ENCODE measurements around the gene PFN2. TPM values are rescaled to one million over a fixed set of nuclear protein-coding genes. Genes with fewer than 3 reads are reported as not detected.

The PFN2 gene, protein sequence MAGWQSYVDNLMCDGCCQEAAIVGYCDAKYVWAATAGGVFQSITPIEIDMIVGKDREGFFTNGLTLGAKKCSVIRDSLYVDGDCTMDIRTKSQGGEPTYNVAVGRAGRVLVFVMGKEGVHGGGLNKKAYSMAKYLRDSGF
- total RNA-seq (98.9 TPM), polyA plus RNA-seq (ENCODE audit: insufficient read depth in 1 of 8, insufficient read length in 8 of 8, low replicate concordance in 1 of 8) (100 to 1,000 TPM; 218 to 270 (median 247) TPM)
- long read RNA-seq, donor 1, transcript PFN2-203 (3 exons, 1,780 nt): minor isoform, 13 of 44 reads
- long read RNA-seq, donor 1, transcript PFN2-201 (3 exons, 2,261 nt): major isoform, 28 of 44 reads
- long read RNA-seq, donor 1, partial matches to known transcripts: 0 of 44 reads
- long read RNA-seq, donor 1, other reads (novel, unspliced or antisense): 0 of 44 reads
- long read RNA-seq, donor 2, transcript PFN2-203 (3 exons, 1,780 nt): major isoform, 8 of 13 reads
- long read RNA-seq, donor 2, transcript PFN2-201 (3 exons, 2,261 nt): minor isoform, 5 of 13 reads
- long read RNA-seq, donor 2, partial matches to known transcripts: 0 of 13 reads
- long read RNA-seq, donor 2, other reads (novel, unspliced or antisense): 0 of 13 reads
- long read RNA-seq, donor 3, transcript PFN2-201 (3 exons, 2,261 nt): major isoform, 40 of 85 reads
- long read RNA-seq, donor 3, transcript PFN2-203 (3 exons, 1,780 nt): minor isoform, 39 of 85 reads
- long read RNA-seq, donor 3, partial matches to known transcripts: 5 of 85 reads
- long read RNA-seq, donor 3, other reads (novel, unspliced or antisense): 0 of 85 reads
- long read RNA-seq, donor 4, transcript PFN2-203 (3 exons, 1,780 nt): major isoform, 44 of 78 reads
- long read RNA-seq, donor 4, transcript PFN2-201 (3 exons, 2,261 nt): minor isoform, 33 of 78 reads
- long read RNA-seq, donor 4, partial matches to known transcripts: 0 of 78 reads
- long read RNA-seq, donor 4, other reads (novel, unspliced or antisense): 0 of 78 reads
- long read RNA-seq, donor 5, transcript PFN2-201 (3 exons, 2,261 nt): minor isoform, 53 of 155 reads
- long read RNA-seq, donor 5, transcript PFN2-203 (3 exons, 1,780 nt): major isoform, 91 of 155 reads
- long read RNA-seq, donor 5, partial matches to known transcripts: 5 of 155 reads
- long read RNA-seq, donor 5, other reads (novel, unspliced or antisense): 0 of 155 reads
- long read RNA-seq, donor 6, transcript PFN2-203 (3 exons, 1,780 nt): major isoform, 108 of 222 reads
- long read RNA-seq, donor 6, transcript PFN2-201 (3 exons, 2,261 nt): minor isoform, 90 of 222 reads
- long read RNA-seq, donor 6, transcript PFN2-205 (2 exons, 613 nt): minor isoform, 5 of 222 reads
- long read RNA-seq, donor 6, partial matches to known transcripts: 12 of 222 reads
- long read RNA-seq, donor 6, other reads (novel, unspliced or antisense): 0 of 222 reads
- long read RNA-seq, donor 7, transcript PFN2-203 (3 exons, 1,780 nt): minor isoform, 39 of 100 reads
- long read RNA-seq, donor 7, transcript PFN2-201 (3 exons, 2,261 nt): major isoform, 46 of 100 reads
- long read RNA-seq, donor 7, partial matches to known transcripts: 12 of 100 reads
- long read RNA-seq, donor 7, other reads (novel, unspliced or antisense): 0 of 100 reads
- long read RNA-seq, donor 8, transcript PFN2-203 (3 exons, 1,780 nt): major isoform, 41 of 70 reads
- long read RNA-seq, donor 8, transcript PFN2-201 (3 exons, 2,261 nt): minor isoform, 25 of 70 reads
- long read RNA-seq, donor 8, partial matches to known transcripts: 0 of 70 reads
- long read RNA-seq, donor 8, other reads (novel, unspliced or antisense): 0 of 70 reads
- long read RNA-seq, donor 9, transcript PFN2-201 (3 exons, 2,261 nt): major isoform, 41 of 76 reads
- long read RNA-seq, donor 9, transcript PFN2-203 (3 exons, 1,780 nt): minor isoform, 31 of 76 reads
- long read RNA-seq, donor 9, partial matches to known transcripts: 0 of 76 reads
- long read RNA-seq, donor 9, other reads (novel, unspliced or antisense): 0 of 76 reads
- long read RNA-seq, donor 10, transcript PFN2-203 (3 exons, 1,780 nt): major isoform, 65 of 133 reads
- long read RNA-seq, donor 10, transcript PFN2-201 (3 exons, 2,261 nt): minor isoform, 59 of 133 reads
- long read RNA-seq, donor 10, partial matches to known transcripts: 6 of 133 reads
- long read RNA-seq, donor 10, other reads (novel, unspliced or antisense): 0 of 133 reads
- long read RNA-seq, donor 11, transcript PFN2-201 (3 exons, 2,261 nt): minor isoform, 33 of 80 reads
- long read RNA-seq, donor 11, transcript PFN2-203 (3 exons, 1,780 nt): major isoform, 41 of 80 reads
- long read RNA-seq, donor 11, partial matches to known transcripts: 6 of 80 reads
- long read RNA-seq, donor 11, other reads (novel, unspliced or antisense): 0 of 80 reads

DNA sequence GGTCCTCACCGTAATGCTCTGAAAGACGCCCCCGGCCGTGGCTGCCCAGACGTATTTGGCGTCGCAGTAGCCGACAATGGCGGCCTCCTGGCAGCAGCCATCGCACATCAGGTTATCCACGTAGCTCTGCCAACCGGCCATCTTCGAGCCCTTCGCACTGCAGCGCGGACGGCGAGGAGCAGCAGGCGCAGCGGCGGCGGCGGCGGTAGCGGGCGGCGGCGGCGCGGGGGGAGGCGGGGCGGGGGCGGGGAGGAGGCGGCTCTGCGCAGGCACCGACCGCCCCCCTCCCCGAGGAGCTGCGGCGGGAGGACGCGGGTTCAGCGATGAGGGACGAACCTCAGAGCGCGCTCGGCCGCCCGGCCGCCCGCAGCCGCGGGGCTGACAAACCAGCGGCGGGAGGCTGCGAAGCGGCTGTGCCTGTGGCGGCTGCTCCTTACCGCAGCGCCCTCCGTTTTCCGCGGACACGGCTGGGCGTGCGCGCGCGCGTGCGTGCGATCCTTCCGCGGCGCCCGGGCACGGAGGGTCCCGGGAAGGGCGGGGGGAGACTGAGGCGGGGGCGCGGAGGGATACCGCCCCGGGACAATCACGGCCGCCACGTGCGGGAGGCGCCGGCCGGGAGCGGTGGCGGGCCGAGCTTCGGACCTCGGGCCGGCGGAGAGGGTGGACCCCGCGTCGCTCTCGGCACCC lies at the start of gene PFN2:
Gene PFN2 (minus strand): TSS at position 180 of the 687 bp plus-strand sequence. CDS start 39 bp downstream, at position 141.
- Histone ChIP-seq H3K4me1 (ENCODE audit: control insufficient read depth, insufficient read depth, low read length) (peaks cover 8% of the 10 kb centered on the region), H3K27ac (ENCODE audit: low read length) (peak within 1 kb of the TSS; percentile 95), H3K4me3 (ENCODE audit: low read length) (peak within 1 kb of the TSS; percentile 79), H3K9me3 (replicated peaks; ENCODE audit: control insufficient read depth, low read depth, low read length) (no peaks in the 10 kb centered on the region), H3K27me3 (ENCODE audit: control insufficient read depth, insufficient read depth, low read length) (no peaks in the 10 kb centered on the region), H3K36me3 (ENCODE audit: control insufficient read depth, insufficient read depth, low read length) (peaks cover 5% of the 10 kb centered on the region)
- peak; percentile 95 for DNase-seq
- under 1% methylated on average over 86 of the region's 102 CpGs for WGBS (ENCODE audit: insufficient coverage)

DNA sequence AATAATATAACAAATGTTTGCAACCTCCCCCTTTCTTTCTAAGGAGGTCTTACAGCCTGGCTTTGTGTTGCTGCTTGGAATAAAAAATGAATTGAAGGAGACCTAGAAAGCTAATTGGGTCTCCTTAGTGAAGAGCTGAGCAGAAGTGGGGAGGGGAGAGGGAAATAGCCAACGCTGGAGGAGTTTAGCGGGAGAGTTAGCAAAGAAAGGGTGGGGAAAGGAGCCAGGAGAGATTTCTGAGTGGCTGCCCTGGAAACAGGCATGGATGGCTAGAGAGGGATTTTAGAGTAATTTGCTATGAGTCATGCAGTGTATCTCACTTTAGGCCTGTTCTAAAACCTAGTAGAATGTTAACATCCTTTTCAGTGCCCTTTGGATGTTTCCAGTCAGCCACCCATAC lies 45.2 kb upstream of the PFN2 start:
- WGBS (ENCODE audit: insufficient coverage): 80% methylated on average over 2 of the region's 2 CpGs
- no peaks in the 10 kb centered on the region for H3K27me3 ChIP-seq (ENCODE audit: control insufficient read depth, insufficient read depth, low read length)
- no peaks in the 10 kb centered on the region for H3K4me1 ChIP-seq (ENCODE audit: control insufficient read depth, insufficient read depth, low read length)
- DNase-seq: no peak
- no peaks in the 10 kb centered on the region for H3K36me3 ChIP-seq (ENCODE audit: control insufficient read depth, insufficient read depth, low read length)
- H3K4me3 ChIP-seq (ENCODE audit: low read length): no peak overlapping the region
- no peak overlapping the region for H3K27ac ChIP-seq (ENCODE audit: low read length)
- H3K9me3 ChIP-seq (replicated peaks; ENCODE audit: control insufficient read depth, low read depth, low read length): no peaks in the 10 kb centered on the region

DNA sequence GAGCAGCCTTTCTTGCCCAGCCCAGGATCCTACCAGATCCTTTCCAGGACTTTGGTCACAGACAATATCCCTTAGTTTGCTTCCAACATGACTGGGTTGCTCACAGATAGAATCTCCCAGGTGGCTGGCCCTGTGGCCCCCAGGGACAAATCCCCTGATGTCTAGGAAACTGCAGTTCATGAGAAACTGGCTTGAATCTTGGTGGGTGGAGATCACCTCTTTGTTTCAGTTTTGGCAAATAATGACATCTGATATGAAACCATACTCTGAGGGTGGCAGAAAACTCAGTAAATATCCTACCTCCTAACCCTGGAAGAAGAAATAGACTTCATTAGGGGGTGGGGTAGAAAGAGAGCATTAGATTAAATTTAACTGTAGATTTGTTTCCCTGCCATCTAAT lies 44.1 kb upstream of the PFN2 start:
- Histone ChIP-seq H3K27me3 (ENCODE audit: control insufficient read depth, insufficient read depth, low read length) (no peaks in the 10 kb centered on the region), H3K9me3 (replicated peaks; ENCODE audit: control insufficient read depth, low read depth, low read length) (no peaks in the 10 kb centered on the region), H3K36me3 (ENCODE audit: control insufficient read depth, insufficient read depth, low read length) (no peaks in the 10 kb centered on the region), H3K4me3 (ENCODE audit: low read length) (no peak overlapping the region), H3K4me1 (ENCODE audit: control insufficient read depth, insufficient read depth, low read length) (no peaks in the 10 kb centered on the region), H3K27ac (ENCODE audit: low read length) (no peak overlapping the region)
- no peak for DNase-seq

DNA sequence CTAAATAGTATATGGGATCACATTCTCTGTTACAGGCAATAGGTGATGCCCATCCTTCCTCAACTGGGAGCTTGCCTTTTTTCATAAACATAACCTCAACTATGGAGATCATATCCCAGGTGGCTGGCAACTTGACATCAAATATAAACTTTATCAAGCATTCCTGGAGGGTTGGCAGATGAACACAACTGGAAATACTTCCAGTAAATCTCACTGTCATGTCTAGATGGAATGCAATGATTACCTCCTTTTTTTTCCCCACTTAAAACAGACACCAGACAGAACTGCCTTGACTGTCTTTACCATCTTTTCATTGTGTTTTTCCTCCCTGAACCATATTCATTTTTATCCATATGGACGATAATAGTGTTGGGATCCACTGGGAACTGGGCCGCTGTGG lies 43.1 kb upstream of the PFN2 start:
- no peak overlapping the region for H3K4me3 ChIP-seq (ENCODE audit: low read length)
- no peaks in the 10 kb centered on the region for H3K36me3 ChIP-seq (ENCODE audit: control insufficient read depth, insufficient read depth, low read length)
- no peaks in the 10 kb centered on the region for H3K4me1 ChIP-seq (ENCODE audit: control insufficient read depth, insufficient read depth, low read length)
- H3K27me3 ChIP-seq (ENCODE audit: control insufficient read depth, insufficient read depth, low read length): no peaks in the 10 kb centered on the region
- DNase-seq: no peak
- WGBS (ENCODE audit: insufficient coverage): 100% methylated on average over 1 of the region's 2 CpGs
- no peaks in the 10 kb centered on the region for H3K9me3 ChIP-seq (replicated peaks; ENCODE audit: control insufficient read depth, low read depth, low read length)
- H3K27ac ChIP-seq (ENCODE audit: low read length): no peak overlapping the region

DNA sequence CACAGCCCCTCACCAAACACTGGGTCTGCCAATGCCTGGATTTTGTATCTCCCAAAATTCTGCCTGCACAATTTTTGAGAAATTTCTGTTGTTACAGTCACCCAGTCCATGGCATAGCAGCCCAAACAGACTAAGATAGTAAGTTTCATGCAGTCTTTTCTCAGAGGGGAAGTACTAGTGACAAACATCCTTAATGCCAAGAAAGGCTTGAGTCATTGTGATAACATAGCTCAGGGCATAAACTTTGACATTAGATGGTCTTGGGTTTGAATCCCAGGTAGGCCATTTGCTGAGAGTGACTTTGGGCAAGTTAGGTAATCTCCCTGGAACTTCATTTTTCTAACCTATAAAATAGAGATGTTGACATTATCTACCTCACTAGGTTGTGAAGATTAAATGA lies 36.1 kb upstream of the PFN2 start:
- Histone ChIP-seq H3K4me1 (ENCODE audit: control insufficient read depth, insufficient read depth, low read length) (no peaks in the 10 kb centered on the region), H3K27ac (ENCODE audit: low read length) (no peak overlapping the region), H3K4me3 (ENCODE audit: low read length) (no peak overlapping the region), H3K27me3 (ENCODE audit: control insufficient read depth, insufficient read depth, low read length) (no peaks in the 10 kb centered on the region), H3K36me3 (ENCODE audit: control insufficient read depth, insufficient read depth, low read length) (no peaks in the 10 kb centered on the region), H3K9me3 (replicated peaks; ENCODE audit: control insufficient read depth, low read depth, low read length) (no peaks in the 10 kb centered on the region)
- no peak for DNase-seq

DNA sequence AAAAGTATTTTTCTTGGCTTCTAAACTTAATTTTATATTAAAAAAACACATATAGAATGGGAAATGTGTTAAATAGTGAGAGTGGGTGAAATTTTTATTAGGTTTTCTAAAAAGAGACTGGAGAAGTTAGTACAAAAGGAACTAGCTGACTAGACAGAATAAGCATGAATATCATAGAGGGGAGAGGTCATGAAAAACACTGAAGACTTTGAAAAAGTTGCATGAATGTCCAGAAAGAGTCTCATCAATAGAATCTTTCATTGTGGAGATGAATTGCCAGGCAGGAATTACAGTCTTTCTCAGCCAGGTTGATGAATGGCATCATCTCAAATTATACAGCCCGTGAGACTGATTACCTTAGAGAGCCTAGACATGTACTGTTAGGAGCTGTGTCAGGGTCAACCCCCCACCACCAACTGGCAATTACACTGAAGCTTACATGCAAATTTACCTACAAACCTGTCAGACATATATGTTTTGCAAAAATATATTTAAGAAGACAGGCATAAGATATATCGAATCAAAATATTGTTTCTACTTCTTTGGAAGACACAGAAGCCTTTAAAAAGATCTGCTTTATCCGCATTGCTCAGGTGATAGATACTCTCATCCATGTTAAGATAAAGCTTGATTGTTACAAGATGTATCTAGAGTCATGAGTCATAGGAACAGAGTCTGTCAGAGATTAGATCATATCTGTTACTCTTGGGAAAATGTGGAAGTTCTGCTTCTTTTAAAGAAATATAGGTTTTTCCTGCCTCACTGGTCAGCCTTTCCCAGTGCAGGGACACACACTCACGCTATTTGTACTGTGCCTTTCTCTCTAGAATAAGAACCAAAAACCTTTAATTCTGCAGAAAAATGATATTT lies 34.8 kb upstream of the PFN2 start:
- Histone ChIP-seq H3K36me3 (ENCODE audit: control insufficient read depth, insufficient read depth, low read length) (no peaks in the 10 kb centered on the region), H3K27me3 (ENCODE audit: control insufficient read depth, insufficient read depth, low read length) (no peaks in the 10 kb centered on the region), H3K27ac (ENCODE audit: low read length) (no peak overlapping the region), H3K4me3 (ENCODE audit: low read length) (no peak overlapping the region), H3K4me1 (ENCODE audit: control insufficient read depth, insufficient read depth, low read length) (no peaks in the 10 kb centered on the region), H3K9me3 (replicated peaks; ENCODE audit: control insufficient read depth, low read depth, low read length) (no peaks in the 10 kb centered on the region)
- no CpG with 5 or more reads among the region's 4 CpGs for WGBS (ENCODE audit: insufficient coverage)
- no peak for DNase-seq

DNA sequence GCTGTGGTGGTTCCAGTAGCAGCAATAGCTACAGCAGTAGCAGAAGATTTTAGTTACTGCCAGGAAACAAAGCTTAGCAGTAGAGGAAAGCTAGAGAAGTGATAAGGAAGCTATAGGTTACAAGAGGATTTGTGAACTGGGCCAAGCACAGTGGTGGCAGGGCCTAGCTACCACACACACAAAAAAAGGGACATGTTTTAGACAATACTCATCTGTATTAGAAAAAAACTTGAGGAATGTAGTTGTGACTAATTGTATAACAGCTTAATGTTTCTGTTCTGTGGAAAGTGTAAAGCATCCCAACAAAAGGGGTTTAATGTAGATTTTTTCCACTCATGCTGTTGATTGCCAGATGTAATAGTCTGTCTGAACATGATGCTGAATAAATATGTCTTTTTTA lies 29.9 kb upstream of the PFN2 start:
- DNase-seq: no peak
- Histone ChIP-seq H3K27me3 (ENCODE audit: control insufficient read depth, insufficient read depth, low read length) (no peaks in the 10 kb centered on the region), H3K4me3 (ENCODE audit: low read length) (no peak overlapping the region), H3K4me1 (ENCODE audit: control insufficient read depth, insufficient read depth, low read length) (peaks cover 2% of the 10 kb centered on the region), H3K36me3 (ENCODE audit: control insufficient read depth, insufficient read depth, low read length) (no peaks in the 10 kb centered on the region), H3K27ac (ENCODE audit: low read length) (no peak overlapping the region), H3K9me3 (replicated peaks; ENCODE audit: control insufficient read depth, low read depth, low read length) (no peaks in the 10 kb centered on the region)

DNA sequence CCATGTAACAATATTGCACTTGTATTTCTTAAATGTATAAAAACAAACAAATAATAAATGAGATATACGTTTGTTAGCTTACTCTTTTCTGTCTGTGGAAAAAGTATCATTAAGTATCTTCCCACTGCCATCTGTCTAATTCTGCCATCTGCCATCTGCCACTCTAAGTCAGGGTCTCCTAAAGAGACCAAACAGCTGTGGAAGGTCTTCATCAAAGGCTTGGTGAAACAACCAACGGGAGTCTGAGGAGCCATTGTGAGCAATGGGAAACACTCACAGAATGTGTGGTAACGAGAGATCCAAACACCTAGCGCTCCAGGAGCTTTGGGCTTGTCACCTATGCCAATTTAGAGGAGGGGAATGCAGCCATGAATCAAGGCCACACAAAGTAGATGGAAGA lies 28.7 kb upstream of the PFN2 start:
- H3K27ac ChIP-seq (ENCODE audit: low read length): no peak overlapping the region
- H3K4me3 ChIP-seq (ENCODE audit: low read length): no peak overlapping the region
- peak; percentile 46 for DNase-seq
- H3K4me1 ChIP-seq (ENCODE audit: control insufficient read depth, insufficient read depth, low read length): peaks cover 2% of the 10 kb centered on the region
- WGBS (ENCODE audit: insufficient coverage): 79% methylated on average over 3 of the region's 4 CpGs
- peaks cover 4% of the 10 kb centered on the region for H3K9me3 ChIP-seq (replicated peaks; ENCODE audit: control insufficient read depth, low read depth, low read length)
- H3K27me3 ChIP-seq (ENCODE audit: control insufficient read depth, insufficient read depth, low read length): no peaks in the 10 kb centered on the region
- H3K36me3 ChIP-seq (ENCODE audit: control insufficient read depth, insufficient read depth, low read length): no peaks in the 10 kb centered on the region
